DMS153 treated with DMSO at 0.1 percent for 48 hours (cell line): ENCODE measurements around the gene ZNF791.
"Not testable (repeated sequence)": the region's sequence is repeated elsewhere in the genome, so short reads cannot be mapped to it uniquely, and the experiment has no call there.

Source experiments
- DNase-seq: peaks from one replicate; lab custom pipeline; 2025; ENCODE audit not compliant: unreplicated experiment; lab: John Stamatoyannopoulos, UW

ZNF791 gene

DNA sequence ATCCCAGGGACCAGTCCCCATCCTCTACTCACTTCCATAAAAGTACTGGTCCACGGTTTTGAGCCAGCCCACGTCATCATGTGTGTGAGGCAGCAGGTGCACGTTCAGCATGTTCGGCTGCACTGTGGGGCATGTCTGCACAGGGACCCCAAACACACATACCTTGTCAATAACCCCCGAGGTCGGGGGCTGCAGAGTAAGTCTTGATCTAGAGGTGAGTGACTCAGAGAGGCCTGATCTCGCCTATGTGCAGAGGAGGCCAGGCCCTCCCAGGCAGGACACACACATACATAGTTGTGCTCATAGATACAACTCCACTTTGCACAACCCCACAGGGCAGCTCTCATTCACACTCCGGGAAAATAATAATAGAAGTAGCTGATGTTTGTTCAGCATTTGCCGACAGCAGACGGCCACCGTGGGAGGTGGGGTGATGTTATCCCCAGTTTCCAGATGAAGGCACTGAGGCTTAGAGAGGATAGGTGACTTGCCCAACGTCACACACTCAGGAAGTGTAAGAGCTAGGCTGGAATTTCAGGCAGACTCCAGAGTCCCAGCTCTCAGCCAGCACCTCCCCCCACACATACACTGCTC is 55.0 kb downstream of the ZNF791 start:
- no peak for DNase-seq

DNA sequence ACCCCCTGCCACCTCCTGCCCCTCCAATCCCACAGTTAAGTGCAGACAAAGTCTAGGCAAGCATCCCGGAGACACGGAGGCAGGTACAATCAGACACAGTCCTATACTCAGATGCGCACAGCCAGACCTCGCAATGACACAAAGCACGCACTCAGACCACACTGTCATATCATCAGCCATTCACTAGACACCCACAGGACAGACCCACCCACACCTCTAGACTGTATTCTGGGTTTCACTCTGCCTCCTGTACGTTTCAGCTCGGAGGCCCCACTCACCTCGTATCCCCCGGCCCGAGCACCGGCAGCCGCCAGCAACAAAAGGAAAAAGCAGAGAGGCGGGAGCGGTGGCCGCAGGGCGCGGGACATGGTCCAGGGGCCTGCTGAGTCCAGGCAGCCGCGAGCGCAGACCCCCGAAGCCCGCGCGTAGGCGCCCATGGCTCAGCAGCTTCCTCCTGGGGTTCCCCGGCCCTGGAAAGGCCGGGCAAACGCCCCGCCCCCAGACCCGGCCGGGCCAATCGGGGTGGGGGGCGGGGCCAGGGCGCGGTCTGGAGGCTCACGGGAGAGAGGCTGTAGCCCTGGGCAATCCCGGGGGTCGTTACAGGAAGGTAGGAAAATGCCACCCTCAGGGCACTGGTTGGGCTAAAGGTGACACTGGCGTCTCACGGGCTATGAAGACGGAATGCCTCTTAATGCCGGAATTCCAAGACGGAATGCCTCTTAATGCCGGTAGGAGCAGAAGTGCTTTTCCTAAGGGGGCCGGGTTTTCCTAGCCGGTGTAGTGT is 55.7 kb downstream of the ZNF791 start, which contains the start of the genes MAN2B1 and WDR83:
Gene MAN2B1 (minus strand): TSS at position 478 of the 784 bp plus-strand sequence. CDS start 41 bp downstream, at position 437.
Gene WDR83 (plus strand): TSS at position 543 of the 784 bp plus-strand sequence. CDS start 2,984 bp downstream, outside the sequence.
- peak; percentile 36 for DNase-seq

DNA sequence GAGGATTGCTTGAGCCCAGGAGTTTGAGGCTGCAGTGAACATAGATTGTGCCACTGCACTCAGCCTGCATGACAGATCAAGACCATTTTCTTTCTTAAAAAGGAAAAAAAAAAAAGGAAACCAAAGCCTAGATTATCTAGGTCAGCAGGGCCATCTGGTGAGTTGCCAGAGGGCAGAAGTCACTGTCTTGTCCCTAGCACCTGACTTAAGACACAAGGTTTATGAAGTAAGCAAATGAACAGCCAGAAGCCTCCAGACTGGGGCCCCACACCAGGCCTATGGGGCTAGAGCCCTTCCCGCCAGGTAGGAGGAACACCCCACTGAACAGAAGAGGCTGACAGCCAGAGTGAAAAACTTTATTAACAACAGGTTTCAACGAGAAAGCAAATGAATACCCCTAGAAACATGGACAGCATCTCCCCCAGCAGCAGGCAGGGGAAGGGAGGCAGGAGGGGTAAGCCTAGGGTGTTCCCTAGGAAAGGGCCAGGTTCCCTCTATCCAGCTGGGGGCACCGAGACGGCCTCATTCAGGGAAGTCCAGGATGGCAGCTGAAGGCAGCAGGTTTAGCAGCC is 57.1 kb downstream of the ZNF791 start:
- DNase-seq: no peak

DNA sequence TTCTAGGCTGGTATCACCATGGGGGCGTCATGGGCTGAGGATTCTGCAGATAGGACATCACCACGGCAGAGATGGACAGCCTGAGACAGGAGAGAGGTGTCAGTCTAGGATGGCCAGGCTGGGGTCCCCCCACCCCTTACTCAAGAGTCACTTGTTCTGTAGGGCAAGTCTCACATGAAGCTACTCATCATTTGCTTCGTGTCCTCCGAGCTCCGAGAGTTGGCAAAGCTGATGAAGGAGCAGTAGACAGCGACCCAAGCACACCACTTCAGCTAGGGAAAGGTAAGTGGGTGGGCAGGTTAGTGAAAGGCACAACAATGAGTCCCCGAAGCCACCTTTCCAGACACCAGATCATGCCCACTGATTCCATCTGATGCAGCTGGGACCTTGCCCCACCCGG is 57.6 kb downstream of the ZNF791 start:
- no peak for DNase-seq

DNA sequence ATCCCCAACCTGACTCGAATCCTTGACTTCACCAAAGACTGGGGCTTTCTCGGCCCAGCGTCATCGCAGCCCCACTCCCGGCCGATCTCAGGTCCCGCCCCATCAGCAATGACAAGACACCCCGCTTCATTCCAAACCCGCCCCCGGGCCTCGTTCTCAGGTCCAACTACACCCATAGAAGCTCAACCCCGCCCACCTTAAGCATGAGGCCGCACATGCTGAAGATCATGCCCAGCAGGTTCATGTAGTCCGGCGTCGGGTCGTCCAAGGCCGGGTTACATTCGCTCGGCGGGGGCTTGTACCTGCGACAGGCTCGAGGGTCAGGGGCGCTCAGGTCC is 58.2 kb downstream of the ZNF791 start:
- DNase-seq: no peak

DNA sequence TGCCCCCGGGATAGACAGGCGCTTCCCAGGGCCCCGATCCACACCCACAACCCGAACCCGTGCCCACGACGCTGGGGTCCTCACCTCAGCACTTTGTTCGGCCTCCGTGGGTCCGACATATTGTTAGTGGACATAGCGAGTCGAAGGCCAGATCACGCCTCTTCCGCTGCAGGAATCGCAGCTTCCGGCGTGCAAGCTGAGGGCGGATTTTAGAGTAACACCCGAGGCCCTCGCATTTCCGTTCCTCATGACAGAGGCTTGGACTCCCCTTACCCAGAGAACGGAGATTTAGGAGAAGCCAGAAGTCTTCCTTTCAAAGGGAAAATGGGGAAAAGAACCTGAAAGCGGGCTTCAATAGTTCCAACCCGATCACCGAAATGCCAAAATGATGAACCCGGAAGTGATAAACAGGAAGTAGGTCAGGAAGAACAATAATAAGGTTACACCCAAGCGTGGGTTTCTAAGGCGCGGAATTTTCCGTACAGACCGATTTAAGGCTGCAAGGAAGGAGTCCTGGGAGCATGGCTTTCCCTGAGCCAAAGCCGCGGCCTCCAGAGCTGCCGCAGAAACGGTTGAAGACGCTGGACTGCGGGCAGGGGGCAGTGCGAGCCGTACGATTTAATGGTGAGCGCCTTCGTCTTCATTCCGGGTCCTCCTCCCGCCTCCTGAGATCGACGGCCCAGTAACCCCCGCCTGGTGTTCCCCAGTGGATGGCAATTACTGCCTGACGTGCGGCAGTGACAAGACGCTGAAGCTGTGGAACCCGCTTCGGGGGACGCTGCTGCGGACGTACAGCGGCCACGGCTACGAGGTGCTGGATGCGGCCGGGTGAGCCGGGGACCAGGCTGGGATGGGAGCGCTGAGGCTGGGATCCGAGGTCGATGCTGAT is 58.8 kb downstream of the ZNF791 start:
- DNase-seq: peak; percentile 66

DNA sequence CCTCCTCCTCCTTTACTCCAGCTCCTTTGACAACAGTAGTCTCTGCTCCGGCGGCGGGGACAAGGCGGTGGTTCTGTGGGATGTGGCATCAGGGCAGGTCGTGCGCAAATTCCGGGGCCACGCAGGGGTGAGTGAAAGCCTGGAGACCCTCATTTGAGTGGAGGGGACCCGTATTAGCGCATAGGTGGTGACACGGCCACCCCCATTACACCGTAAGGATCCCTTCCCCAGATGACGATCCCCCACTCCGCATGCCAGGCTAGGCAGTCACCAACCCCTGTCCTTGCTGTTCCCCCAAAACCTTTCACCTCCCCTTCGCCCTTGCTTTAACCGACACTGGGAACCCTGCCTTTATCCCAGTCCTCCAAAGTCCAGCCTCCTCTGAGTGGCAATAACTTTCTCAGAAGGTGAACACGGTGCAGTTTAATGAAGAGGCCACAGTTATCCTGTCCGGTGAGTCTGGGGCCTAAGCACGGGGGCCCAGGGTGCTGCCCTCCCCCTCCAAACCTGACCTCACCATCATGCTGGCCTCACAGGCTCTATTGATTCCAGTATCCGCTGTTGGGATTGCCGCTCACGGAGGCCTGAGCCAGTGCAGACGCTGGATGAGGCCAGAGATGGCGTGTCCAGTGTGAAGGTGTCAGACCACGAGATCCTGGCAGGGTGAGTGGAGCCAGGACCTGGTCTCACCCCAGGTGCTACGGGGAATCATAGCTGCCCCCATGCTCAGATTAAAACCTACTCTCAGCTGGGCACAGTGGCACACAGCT is 59.6 kb downstream of the ZNF791 start:
- no peak for DNase-seq

DNA sequence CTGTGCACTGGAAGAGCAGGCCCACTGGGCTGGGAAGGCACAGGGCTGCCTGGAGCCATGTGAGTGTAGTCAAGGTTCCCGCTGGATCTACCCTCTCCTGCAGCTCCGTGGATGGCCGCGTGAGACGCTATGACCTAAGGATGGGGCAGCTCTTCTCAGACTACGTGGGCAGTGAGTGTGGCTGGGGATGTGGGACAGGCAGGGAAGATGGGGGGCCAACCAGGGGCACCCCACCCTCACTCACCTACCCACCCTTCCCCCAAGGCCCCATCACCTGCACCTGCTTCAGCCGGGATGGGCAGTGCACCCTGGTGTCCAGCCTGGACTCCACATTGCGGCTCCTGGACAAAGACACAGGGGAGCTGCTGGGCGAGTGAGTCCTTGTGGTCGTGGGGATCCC is 62.0 kb downstream of the ZNF791 start:
- DNase-seq: no peak

DNA sequence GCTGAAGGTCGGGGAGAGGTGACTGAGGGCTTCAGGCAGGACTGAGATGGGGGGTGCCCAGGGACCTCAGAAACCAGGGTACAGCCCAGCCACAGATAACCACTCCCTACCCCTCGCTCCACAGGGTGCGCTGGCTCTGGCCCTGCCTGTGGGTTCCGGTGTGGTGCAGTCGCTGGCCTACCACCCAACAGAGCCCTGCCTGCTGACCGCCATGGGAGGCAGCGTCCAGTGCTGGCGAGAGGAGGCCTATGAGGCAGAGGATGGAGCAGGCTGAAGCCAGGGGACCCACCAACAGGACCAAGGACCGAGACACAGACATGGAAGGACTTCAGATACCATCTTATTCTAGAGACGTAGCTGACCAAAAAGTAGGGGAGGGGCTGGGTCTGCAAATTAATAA is 64.7 kb downstream of the ZNF791 start:
- DNase-seq: no peak

DNA sequence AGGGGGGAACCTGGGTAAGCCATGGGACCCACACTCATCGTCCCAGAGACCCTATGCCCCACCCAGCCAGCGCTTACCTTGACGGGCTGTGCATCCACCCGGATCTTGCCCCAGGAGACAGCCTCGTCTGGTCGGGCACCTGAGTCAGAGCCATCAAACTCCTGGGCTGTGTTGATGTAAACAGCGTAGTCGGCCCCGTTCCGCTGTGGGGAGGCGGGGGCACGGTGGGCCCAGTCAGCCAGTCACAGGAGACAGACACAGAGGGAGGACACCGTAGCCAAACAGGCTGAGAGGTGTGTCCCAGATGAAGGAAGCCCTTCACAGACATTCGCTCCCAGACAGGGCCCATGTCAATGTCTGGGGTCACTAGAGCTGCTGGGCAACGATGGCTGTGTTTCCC is 65.2 kb downstream of the ZNF791 start:
- no peak for DNase-seq

DNA sequence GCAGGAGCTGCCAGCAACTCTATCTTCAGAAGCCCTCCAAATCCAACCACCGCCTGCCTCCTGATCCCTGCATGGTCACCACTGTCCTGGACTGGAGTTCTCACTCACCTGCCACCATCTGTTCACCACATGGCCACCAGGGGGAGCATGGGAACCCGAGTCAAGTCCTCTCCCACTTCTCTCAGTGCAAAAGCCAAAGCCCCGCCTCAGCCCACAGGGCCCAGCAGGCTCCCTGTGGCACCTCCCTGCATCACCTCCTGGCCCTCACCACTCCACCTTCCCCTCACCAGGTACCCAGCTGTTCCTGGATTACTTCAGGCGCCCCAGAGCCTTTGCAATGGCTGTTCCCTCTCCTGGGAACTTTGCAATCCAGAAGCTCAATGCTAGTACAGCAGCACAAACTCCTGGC is 65.7 kb downstream of the ZNF791 start:
- DNase-seq: peak; percentile 59

DNA sequence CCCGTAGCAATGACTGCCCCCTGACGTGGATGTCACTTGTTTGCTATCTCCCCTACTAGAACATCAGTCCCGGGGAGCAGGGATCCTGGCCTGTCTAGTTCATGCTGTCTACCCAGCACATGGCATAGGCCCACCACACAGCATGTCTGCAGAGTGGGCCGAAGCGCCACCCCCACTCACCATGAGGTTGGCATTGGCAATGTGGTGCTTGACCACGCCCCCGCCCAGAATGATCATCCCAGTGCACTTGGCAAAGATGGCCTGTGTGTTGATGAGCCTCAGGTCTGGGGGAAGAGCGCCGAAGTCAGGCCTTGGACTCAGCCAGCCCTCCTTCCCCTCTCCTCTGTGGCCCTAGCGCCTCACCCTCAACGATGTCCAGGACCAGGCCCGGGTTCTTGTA is 66.2 kb downstream of the ZNF791 start:
- DNase-seq: no peak

DNA sequence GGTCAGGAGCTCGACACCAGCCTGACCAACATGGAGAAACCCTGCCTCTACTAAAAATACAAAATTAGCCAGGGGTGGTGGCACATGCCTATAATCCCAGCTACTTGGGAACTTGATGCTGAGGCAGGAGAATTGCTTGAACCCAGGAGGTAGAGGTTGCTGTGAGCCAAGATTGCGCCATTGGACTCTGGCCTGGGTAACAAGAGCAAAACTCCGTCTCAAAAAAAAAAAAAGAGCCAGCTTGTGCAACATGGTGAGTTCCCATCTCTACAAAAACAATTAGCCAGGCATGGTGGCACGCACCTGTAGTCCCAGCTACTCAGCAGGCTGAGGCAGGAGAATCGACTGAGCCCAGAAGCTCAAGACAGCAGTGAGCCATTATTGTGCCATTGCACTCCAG is 67.3 kb downstream of the ZNF791 start:
- DNase-seq: not testable (repeated sequence)

DNA sequence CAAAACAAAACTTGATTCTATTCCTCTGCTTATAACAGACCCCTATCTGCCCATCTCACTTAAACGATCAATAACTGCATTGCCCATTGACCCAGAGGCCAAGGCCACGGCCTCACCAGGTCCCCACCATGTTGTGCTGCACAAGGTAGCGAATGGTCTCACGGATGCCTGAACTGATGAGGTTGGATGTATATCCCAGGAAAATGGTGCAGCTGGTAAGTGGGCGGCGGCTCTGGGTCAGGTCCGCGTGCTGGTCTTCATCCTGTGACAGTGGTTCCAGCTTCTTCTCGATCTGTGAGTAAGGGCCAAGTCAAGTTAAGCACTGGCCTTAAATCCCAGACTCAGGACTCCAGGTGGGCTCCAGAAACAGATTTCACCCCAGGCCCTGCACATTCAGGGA is 69.3 kb downstream of the ZNF791 start:
- DNase-seq: no peak

DNA sequence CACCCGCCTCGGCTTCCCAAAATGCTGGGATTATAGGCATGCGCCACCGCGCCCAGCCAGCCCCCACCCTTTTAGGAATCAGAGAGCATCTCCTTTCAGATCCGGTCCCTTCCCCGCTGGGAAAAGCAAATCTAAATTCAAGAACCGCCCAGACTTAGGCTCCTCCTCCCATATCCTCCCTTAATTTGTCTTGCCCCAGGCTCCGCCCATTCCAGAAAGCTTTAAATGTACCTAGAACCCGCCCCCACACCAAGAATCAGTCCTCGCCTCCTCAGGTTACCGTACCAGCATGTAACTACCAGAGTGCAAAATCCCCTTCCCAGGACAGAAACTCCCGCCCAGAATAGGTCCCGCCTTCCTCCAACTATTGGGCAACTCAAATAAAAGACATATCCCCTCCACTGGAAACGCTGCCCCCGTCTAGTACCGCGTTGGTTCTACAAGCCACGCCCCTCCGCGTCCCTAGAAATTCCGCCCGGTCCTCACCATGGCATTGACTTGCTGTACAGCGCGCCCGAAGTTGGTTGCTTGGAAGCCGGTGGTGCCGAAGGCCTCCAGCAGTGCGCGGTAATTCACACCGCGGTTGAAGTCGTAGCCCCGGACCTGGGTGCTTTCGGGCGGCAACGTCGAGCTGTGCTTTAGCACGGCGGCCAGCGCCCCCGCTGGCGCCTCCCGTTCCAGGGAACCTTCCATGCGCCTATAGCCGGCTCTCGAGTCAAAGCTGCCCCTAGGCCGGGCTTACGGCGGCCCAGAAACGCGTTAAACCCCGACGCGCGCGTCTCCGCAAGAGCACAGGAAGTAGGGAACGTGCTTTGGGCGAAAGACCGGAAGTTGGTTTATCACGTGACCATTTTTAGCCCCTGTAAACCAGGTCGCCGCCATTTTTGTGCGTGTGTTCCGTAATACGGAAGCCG is 70.6 kb downstream of the ZNF791 start, which contains the start of gene DHPS:
Gene DHPS (minus strand): TSS at position 807 of the 914 bp plus-strand sequence. CDS start 114 bp downstream, at position 693.
- DNase-seq: peak; percentile 98
